HEK293 (cell line): Measurements from ENCODE around the gene NCOA3.

Source experiments
- YY1 ChIP-seq: fragments of 450-650 bp; formaldehyde crosslinking; IDR thresholded peaks from 2 replicates; pipeline ENCODE4 v1.5.1; 2018; ENCODE audit warnings: missing biosample characterization, missing genetic modification characterization
- ZBTB7A ChIP-seq: fragments of 450-650 bp; formaldehyde crosslinking; IDR thresholded peaks from 2 replicates; pipeline ENCODE4 v1.5.1; 2016; ENCODE audit warnings: low read depth, missing biosample characterization, missing genetic modification characterization
- ZNF202 ChIP-seq: fragments of 450-650 bp; formaldehyde crosslinking; IDR thresholded peaks from 2 replicates; pipeline ENCODE4 v1.5.1; 2016; ENCODE audit warnings: missing biosample characterization, missing genetic modification characterization, borderline replicate concordance
- ZNF416 ChIP-seq: fragments of 450-650 bp; formaldehyde crosslinking; IDR thresholded peaks from 2 replicates; pipeline ENCODE4 v1.5.1; 2016; ENCODE audit warnings: missing biosample characterization, missing genetic modification characterization
- ZNF76 ChIP-seq: fragments of 450-650 bp; formaldehyde crosslinking; IDR thresholded peaks from 2 replicates; pipeline ENCODE4; 2016; ENCODE audit warnings: low read depth, missing biosample characterization, missing genetic modification characterization, borderline replicate concordance
- TF ChIP-seq, protein P1 (sequence below): fragments of 450-650 bp; formaldehyde crosslinking; IDR thresholded peaks from 2 replicates; pipeline ENCODE4 v1.5.1; 2016; ENCODE audit warnings: missing biosample characterization, missing genetic modification characterization, low read depth

- TF ChIP-seq ZBTB7A (tag by site-specific recombination), result no peak
- no peak for TF ChIP-seq ZNF202 (tag by site-specific recombination)
- TF ChIP-seq, protein P1, sequence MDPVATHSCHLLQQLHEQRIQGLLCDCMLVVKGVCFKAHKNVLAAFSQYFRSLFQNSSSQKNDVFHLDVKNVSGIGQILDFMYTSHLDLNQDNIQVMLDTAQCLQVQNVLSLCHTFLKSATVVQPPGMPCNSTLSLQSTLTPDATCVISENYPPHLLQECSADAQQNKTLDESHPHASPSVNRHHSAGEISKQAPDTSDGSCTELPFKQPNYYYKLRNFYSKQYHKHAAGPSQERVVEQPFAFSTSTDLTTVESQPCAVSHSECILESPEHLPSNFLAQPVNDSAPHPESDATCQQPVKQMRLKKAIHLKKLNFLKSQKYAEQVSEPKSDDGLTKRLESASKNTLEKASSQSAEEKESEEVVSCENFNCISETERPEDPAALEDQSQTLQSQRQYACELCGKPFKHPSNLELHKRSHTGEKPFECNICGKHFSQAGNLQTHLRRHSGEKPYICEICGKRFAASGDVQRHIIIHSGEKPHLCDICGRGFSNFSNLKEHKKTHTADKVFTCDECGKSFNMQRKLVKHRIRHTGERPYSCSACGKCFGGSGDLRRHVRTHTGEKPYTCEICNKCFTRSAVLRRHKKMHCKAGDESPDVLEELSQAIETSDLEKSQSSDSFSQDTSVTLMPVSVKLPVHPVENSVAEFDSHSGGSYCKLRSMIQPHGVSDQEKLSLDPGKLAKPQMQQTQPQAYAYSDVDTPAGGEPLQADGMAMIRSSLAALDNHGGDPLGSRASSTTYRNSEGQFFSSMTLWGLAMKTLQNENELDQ, result no peak
- no peak for TF ChIP-seq ZNF416 (tag by site-specific recombination)
- TF ChIP-seq ZNF76, result no peak
- TF ChIP-seq YY1 (tag by site-specific recombination), result no peak
Observed at GRCh38 chr20:47667531-47668312, 166.0 kb downstream of the NCOA3 start.
